ENCODE measurements around the gene SMG6. TPM values are rescaled to one million over a fixed set of nuclear protein-coding genes. Genes with fewer than 3 reads are reported as not detected.

Gene SMG6
- total and polyA plus RNA-seq, 8 donors = 17.0 to 102 (median 24.4) TPM

DNA sequence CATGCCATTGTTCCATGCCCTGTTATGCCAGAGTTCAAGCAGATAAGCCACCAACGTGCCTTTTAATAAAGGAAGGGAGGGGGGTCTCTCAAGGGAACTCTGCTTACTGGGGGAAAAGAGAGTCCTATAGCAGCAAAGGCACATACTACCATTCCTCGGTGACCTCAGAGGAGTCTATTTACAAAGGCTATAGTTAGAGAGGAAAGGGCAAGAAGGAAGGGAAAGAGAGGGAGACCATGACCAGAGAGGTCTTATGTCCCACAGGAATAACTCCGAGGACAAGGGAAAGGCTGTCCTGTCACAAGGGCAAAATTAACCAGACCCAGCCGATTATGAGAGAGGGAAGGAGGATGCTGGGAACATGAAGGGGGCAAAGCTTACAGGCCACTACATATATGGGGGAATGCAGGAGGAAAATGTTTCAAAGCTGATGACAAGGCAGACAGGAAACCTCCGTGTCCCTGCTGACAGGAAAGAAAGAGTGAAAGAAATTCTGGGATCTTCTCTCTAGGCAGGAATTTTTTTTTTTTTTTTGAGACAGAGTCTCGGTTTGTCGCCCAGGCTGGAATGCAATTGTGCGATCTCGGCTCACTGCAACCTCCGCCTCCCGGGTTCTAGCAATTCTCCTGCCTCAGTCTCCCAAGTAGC lies 197.2 kb downstream of the SMG6 start:
- H3K27me3 ChIP-seq = no peaks in the 10 kb centered on the region
- peaks cover 22 to 51% (median 39%) of the 10 kb centered on the region in 4 donors for H3K4me1 ChIP-seq
- H3K4me3 ChIP-seq = no peak overlapping the region
- intact Hi-C loops (cut with DNase I; ENCODE audit: low total_unique reads) = loop anchor here (10.0 kb wide), 1 partner anchor 48 kb away; no protein-coding TSS in a partner anchor
- peak overlapping the region in 3 of 5 donors; percentile 15 to 50 (median 46) for H3K27ac ChIP-seq
- TF ChIP-seq POLR2AphosphoS5 (IDR thresholded peaks at IDR 0.05) (no peak), EP300 (IDR thresholded peaks at IDR 0.05) (no peak), CTCF (IDR thresholded peaks at IDR 0.05) (no peak), POLR2A (IDR thresholded peaks at IDR 0.05) (no peak)
- WGBS, 5 donors = 54 to 69% (median 65%) methylated on average over 11 of the region's 11 CpGs
- no peak for DNase-seq
- H3K36me3 ChIP-seq = no peaks in the 10 kb centered on the region
- no peaks in the 10 kb centered on the region for H3K9me3 ChIP-seq

DNA sequence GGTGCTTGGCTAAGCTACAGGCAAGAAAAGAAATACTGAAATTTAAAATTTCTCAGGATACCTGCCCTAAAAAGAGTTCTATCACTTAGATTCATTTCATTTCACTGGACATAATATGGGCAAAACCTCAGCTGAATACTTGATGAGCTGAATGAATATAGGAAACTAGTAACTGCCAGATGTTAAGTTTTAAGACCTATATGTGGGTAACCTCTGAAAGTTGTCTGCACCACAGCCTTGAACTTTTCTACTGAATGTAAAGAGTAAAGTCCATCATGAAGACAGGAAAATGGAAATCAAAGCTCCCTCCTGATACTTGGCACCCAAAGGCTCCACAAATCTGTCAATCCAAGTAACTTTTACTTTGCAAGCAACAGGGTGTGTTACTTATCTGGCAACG lies 197.9 kb downstream of the SMG6 start:
- H3K4me1 ChIP-seq = peaks cover 23 to 51% (median 37%) of the 10 kb centered on the region in 4 donors
- TF ChIP-seq POLR2AphosphoS5 (IDR thresholded peaks at IDR 0.05) (no peak), EP300 (IDR thresholded peaks at IDR 0.05) (no peak), POLR2A (IDR thresholded peaks at IDR 0.05) (no peak), CTCF (IDR thresholded peaks at IDR 0.05) (no peak)
- intact Hi-C loops (cut with DNase I; ENCODE audit: low total_unique reads) = loop anchor here (10.0 kb wide), 1 partner anchor 49 kb away; no protein-coding TSS in a partner anchor
- no peaks in the 10 kb centered on the region for H3K9me3 ChIP-seq
- no peak for DNase-seq
- no peaks in the 10 kb centered on the region for H3K36me3 ChIP-seq
- 38 to 64% (median 52%) methylated on average over 1 of the region's 1 CpG for WGBS, 5 donors
- H3K4me3 ChIP-seq = no peak overlapping the region
- H3K27ac ChIP-seq = no peak overlapping the region
- no peaks in the 10 kb centered on the region for H3K27me3 ChIP-seq

GRCh38 chr17:2102931-2103809 lies 200.4 kb downstream of the SMG6 start:
- 79 to 91% (median 88%) methylated on average over 9 of the region's 9 CpGs for WGBS, 5 donors
- TF ChIP-seq CTCF (IDR thresholded peaks at IDR 0.05) = no peak
- TF ChIP-seq POLR2A (IDR thresholded peaks at IDR 0.05) = no peak
- TF ChIP-seq EP300 (IDR thresholded peaks at IDR 0.05) = no peak
- TF ChIP-seq POLR2AphosphoS5 (IDR thresholded peaks at IDR 0.05) = no peak
- Histone ChIP-seq H3K36me3 (no peaks in the 10 kb centered on the region), H3K4me3 (no peak overlapping the region), H3K4me1 (peaks cover 23 to 46% (median 34%) of the 10 kb centered on the region in 4 donors), H3K9me3 (no peaks in the 10 kb centered on the region), H3K27ac (peak overlapping the region in 2 of 5 donors; percentile 18 to 39), H3K27me3 (no peaks in the 10 kb centered on the region)
- intact Hi-C loops (cut with DNase I; ENCODE audit: low total_unique reads) = loop anchor here (10.0 kb wide), 1 partner anchor 52 kb away; no protein-coding TSS in a partner anchor
- DNase-seq = peak in 1 of 2 donors; percentile 34
